T-helper 2 cell treated with Interferon-gamma antibody and Interleukin-4, amounts not matched to agents 100 ng/mL and 5 ng/mL, for 36 hours (primary cell): Measurements from ENCODE around the gene PADI3. TPM values are rescaled to one million over a fixed set of nuclear protein-coding genes. Genes with fewer than 3 reads are reported as not detected.

ENCODE experiments used
- intact Hi-C: fragments of 100-400 bp; cut with micrococcal nuclease; formaldehyde crosslinking; loops from one replicate; pipeline ENCODE4 v1.15.1; 2023
- total RNA-seq: library from RNA; stranded (reverse); gene quantifications from 2 replicates; pipeline ENCODE4 v1.2.3, GENCODE V29; 2022

Gene PADI3
- total RNA-seq, 1 donor from 2014 or later: not detected

- intact Hi-C loops: no loop called here
Measured at GRCh38 chr1:17215545-17215890, 33.4 kb upstream of the PADI3 start.

GRCh38 chr1:17216078-17216477 is 32.8 kb upstream of the PADI3 start:
- intact Hi-C loops: no loop called here

- intact Hi-C loops: no loop called here
Measured at GRCh38 chr1:17217607-17218006, 31.3 kb upstream of the PADI3 start.

GRCh38 chr1:17218939-17219338 is 30.0 kb upstream of the PADI3 start:
- intact Hi-C loops: no loop called here

GRCh38 chr1:17220287-17220686 is 28.6 kb upstream of the PADI3 start:
- intact Hi-C loops: loop anchor here (5.0 kb wide), 1 partner anchor 93 kb away; no protein-coding TSS in a partner anchor

- intact Hi-C loops: loop anchor here (5.0 kb wide), 1 partner anchor 95 kb away; no protein-coding TSS in a partner anchor
Measured at GRCh38 chr1:17222557-17222956, 26.3 kb upstream of the PADI3 start.

GRCh38 chr1:17224434-17224833 is 24.5 kb upstream of the PADI3 start:
- intact Hi-C loops: loop anchor here (5.0 kb wide), 1 partner anchor 97 kb away; no protein-coding TSS in a partner anchor

GRCh38 chr1:17225140-17225539 is 23.8 kb upstream of the PADI3 start:
- intact Hi-C loops: no loop called here

GRCh38 chr1:17227358-17227915 is 21.5 kb upstream of the PADI3 start:
- intact Hi-C loops: no loop called here

GRCh38 chr1:17228619-17229018 is 20.3 kb upstream of the PADI3 start:
- intact Hi-C loops: no loop called here

- intact Hi-C loops: no loop called here
Measured at GRCh38 chr1:17229379-17229778, 19.5 kb upstream of the PADI3 start.

GRCh38 chr1:17230106-17230505 is 18.8 kb upstream of the PADI3 start:
- intact Hi-C loops: no loop called here

GRCh38 chr1:17230671-17231310 is 18.1 kb upstream of the PADI3 start:
- intact Hi-C loops: no loop called here

GRCh38 chr1:17232759-17233661 is 15.9 kb upstream of the PADI3 start:
- intact Hi-C loops: no loop called here

- intact Hi-C loops: no loop called here
Measured at GRCh38 chr1:17233675-17234320, 15.1 kb upstream of the PADI3 start.

- intact Hi-C loops: no loop called here
Measured at GRCh38 chr1:17234405-17234804, 14.5 kb upstream of the PADI3 start.

GRCh38 chr1:17235135-17235885 is 13.6 kb upstream of the PADI3 start:
- intact Hi-C loops: no loop called here

- intact Hi-C loops: loop anchor here (1.0 kb wide), 1 partner anchor 112 kb away; no protein-coding TSS in a partner anchor
Measured at GRCh38 chr1:17236779-17237560, 11.9 kb upstream of the PADI3 start.

- intact Hi-C loops: loop anchor here (1.0 kb wide), 1 partner anchor 112 kb away; no protein-coding TSS in a partner anchor
Measured at GRCh38 chr1:17237561-17237903, 11.4 kb upstream of the PADI3 start.

- intact Hi-C loops: no loop called here
Measured at GRCh38 chr1:17239420-17239819, 9.5 kb upstream of the PADI3 start.
